ENCODE measurements around the gene CHIT1.

CHIT1 gene

DNA sequence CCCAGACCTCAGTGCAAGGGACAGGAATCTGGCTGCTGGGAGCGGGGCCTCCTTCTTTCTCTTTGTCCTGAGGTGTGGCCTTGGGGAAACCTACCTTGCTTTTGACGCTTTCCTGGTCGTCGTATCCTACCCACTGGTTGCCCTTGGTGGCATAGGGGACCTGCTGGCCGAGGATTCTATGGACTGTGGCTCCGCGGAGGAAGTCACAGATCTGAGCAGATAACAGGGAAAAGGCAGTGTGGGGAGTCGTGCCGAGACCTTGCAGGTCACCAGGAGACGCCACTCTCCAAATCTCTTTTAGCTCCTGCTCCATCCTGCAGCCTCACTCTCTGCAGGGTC lies 49.8 kb downstream of the CHIT1 start:
- TF ChIP-seq CTCF (IDR thresholded peaks at IDR 0.05), result no peak
- H3K27ac ChIP-seq, result no peak overlapping the region
- no peak overlapping the region for H3K4me3 ChIP-seq
- DNase-seq (ENCODE audit: low spot score), result no peak

DNA sequence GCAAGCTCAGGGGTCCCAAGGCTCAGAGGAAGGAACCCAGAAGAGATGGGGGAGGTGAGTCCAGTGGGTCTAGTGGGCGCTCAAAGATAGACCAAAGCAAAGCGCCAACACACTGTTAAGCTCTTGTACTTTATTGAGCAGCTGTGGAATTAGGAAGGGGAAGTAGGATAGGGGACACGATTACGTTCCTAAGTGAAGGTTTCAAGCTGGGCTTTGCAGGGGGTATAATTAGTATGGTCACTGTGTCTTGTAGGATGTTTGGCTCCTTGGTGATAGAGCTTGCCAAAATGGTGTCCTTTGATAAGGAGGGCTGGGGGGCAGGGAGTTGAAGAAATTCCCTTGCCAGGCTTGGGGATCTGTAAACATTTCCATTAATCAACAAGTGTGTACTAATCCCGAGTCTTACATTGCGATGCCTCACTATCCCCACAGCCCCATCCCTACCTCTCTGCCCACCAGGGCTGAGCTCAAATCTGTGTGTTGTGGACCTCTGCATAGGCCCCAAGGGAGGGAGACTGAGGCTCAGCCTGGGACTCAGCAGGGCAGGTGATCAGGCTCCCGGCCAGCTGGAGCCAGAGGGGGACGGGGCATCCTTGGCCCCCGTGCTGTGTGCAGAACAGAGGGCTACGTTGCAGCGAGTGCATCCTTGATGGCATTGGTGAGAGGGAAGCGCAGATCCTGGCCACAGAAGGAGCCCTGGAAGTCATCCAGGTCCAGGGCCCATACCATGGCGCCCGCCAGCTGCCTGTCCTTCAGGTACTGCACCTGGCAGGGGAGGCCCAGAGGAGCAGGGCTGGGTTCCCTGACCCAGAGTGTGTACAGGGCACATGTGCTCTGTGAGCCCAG lies 50.4 kb downstream of the CHIT1 start:
- no peak for TF ChIP-seq CTCF (IDR thresholded peaks at IDR 0.05)
- Histone ChIP-seq H3K27ac (no peak overlapping the region), H3K4me3 (no peak overlapping the region)
- no peak for DNase-seq (ENCODE audit: low spot score)

GRCh38 chr1:203178083-203178482 lies 51.4 kb downstream of the CHIT1 start:
- no peak for TF ChIP-seq CTCF (IDR thresholded peaks at IDR 0.05)
- H3K27ac ChIP-seq, result no peak overlapping the region

GRCh38 chr1:203177470-203178039 lies 51.9 kb downstream of the CHIT1 start:
- no peak overlapping the region for H3K27ac ChIP-seq
- no peak for TF ChIP-seq CTCF (IDR thresholded peaks at IDR 0.05)
- DNase-seq (ENCODE audit: low spot score), result no peak
- H3K4me3 ChIP-seq, result no peak overlapping the region

More at GRCh38 chr1:203178083-203178482, 51.4 kb downstream of the CHIT1 start:
- DNase-seq (ENCODE audit: low spot score), result no peak
- H3K4me3 ChIP-seq, result no peak overlapping the region

DNA sequence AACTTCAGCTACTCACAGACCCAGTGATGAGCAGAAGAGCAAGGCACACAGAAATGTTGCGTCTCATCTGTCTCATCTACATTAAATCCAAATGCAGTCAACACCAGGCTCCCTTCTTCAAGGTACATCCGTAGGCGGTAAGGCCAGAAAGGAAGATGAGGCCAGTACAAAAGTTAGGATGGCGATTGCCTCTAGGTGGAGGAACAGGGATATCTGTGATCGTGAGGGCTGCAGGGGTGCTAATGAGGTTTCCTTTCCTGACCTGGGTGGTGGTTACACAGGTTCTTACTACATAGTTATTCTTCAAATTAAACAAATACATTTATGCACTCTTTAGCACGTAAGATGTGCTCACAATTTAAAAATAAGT lies 52.5 kb downstream of the CHIT1 start:
- Histone ChIP-seq H3K4me3 (no peak overlapping the region), H3K27ac (no peak overlapping the region)
- no peak for TF ChIP-seq CTCF (IDR thresholded peaks at IDR 0.05)
- DNase-seq (ENCODE audit: low spot score), result no peak

- H3K27ac ChIP-seq, result no peak overlapping the region
- no peak for DNase-seq (ENCODE audit: low spot score)
- no peak for TF ChIP-seq CTCF (IDR thresholded peaks at IDR 0.05)
Observed at GRCh38 chr1:203176273-203177035, 53.0 kb downstream of the CHIT1 start.

More at GRCh38 chr1:203176273-203177035, 53.0 kb downstream of the CHIT1 start:
- H3K4me3 ChIP-seq, result no peak overlapping the region
